Pancreas (tissue), 10 donors: Measurements from ENCODE around the gene M1AP. TPM values are rescaled to one million over a fixed set of nuclear protein-coding genes. Genes with fewer than 3 reads are reported as not detected.

ENCODE experiments used
- ATAC-seq, 4 donors: fragments of 200-7000 bp; cut with Tn5 transposase; one replicate each; pipeline versions ENCODE4 v1.8.0 to v1.9.1; 2020; ENCODE audit warnings: mild to moderate bottlenecking in 4 of 4, moderate library complexity in 4 of 4
- DNase-seq, 6 donors: peaks; one replicate each; pipeline ENCODE4 v3.0.0-alpha.2; 2020
- FAIRE-seq: peaks from 2 replicates; lab custom pipeline; 2012; peaks lifted over from hg19 to GRCh38; lab: Jason Lieb, UNC
- H3K27ac ChIP-seq, 4 donors: fragments of 200-600 bp; sonication (generic); 1 replicate in 3 of 4; 2 replicates in 1 of 4; pipeline versions ENCODE4 v1.5.0 to v1.8.0; 2020
- H3K27me3 ChIP-seq, 4 donors: fragments of 200-600 bp; one replicate each; pipeline ENCODE4 v1.8.0; 2021
- H3K36me3 ChIP-seq, 3 donors: fragments of 200-600 bp; sonication (generic) in 1 of 3; one replicate each; pipeline versions ENCODE4 v1.5.0 to v1.8.0; 2020 to 2021
- H3K4me1 ChIP-seq, 3 donors: fragments of 200-600 bp; one replicate each; pipeline ENCODE4 v1.8.0; 2021
- H3K4me3 ChIP-seq, 4 donors: fragments of 200-600 bp; sonication (generic) in 2 of 4; one replicate each; pipeline versions ENCODE4 v1.5.0 to v1.8.0; 2020 to 2021
- H3K9me3 ChIP-seq, 4 donors: fragments of 200-600 bp; one replicate each; pipeline ENCODE4 v1.8.0; 2021
- CTCF ChIP-seq, 4 donors: fragments of 200-600 bp; sonication (generic) in 3 of 4; IDR thresholded peaks; one replicate each; pipeline versions ENCODE4 v1.5.0 to v1.8.0; 2021; ENCODE audit warnings: antibody characterized with exemption in 4 of 4
- WGBS, 2 donors: extraction: QIAGEN DNeasy Blood & Tissue Kit; methylation state at CpG; one replicate each; pipeline ENCODE4 v1.1.7; 2013; 5-methylcytosine and 5-hydroxymethylcytosine counted together
- intact Hi-C, 3 donors: fragments of 100-400 bp; cut with DNase I; formaldehyde crosslinking; loops; one replicate each; pipeline versions ENCODE4 v1.11.1 to v1.14.2; 2022
- polyA plus RNA-seq, 2 donors: library from polyadenylated mRNA; stranded (reverse); fragments of 200-250 nt; gene quantifications; one replicate each; pipeline ENCODE4 v1.2.3, GENCODE V29; 2013
- total RNA-seq, 6 donors: library from RNA; stranded (reverse); fragmentation: NEBNext Ultra II Directional in 4 of 6; extraction: Animal tissue kit (Norgen Biotek cat#: 25700) in 4 of 6; gene quantifications; one replicate each; pipeline versions ENCODE4 v1.2.1 to v1.2.4, GENCODE V29; 2021 to 2023
- donor health status: healthy with polysubstance abuse.
- donor health status: DM: no; HTN: no; CAD: no; lungs with moderate emphysema.
- donor health status: DM: no; HTN: no; CAD: no.
- donor health status: control.
- donor health status: control.
- donor health status: Bipolar disorder and iron deficiency.
- donor health status: DM: yes; HTN: yes; CAD: no.
- donor health status: DM: no; HTN: no; CAD: no.
- donor health status: DM: no; HTN: no; CAD: no.
- donor health status: DM: yes; HTN: yes; CAD: no.

Gene M1AP
- total and polyA plus RNA-seq, 8 donors, result 0.11 to 0.66 (median 0.27) TPM

DNA sequence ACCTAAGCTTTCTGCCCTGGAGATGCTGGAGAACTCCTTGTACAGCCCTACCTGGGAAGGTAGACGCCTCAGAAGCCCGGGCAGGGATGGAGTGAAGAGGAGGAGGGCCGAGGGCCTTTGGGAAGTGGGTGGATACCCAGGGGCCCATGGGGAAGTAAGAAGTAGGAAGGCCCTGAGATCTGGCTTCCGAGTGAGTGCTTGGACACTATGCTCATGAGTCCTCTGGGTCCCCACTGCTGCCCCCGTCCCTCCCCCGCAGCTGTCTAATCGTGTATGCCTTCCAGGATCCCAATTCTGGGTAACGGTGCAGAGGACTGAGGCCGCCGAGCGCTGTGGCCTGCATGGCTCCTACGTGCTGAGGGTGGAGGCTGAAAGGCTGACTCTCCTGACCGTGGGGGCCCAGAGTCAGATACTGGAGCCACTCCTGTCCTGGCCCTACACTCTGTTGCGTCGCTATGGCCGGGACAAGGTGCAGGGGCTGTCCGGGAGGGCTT is 92.5 kb downstream of the M1AP start:
- ATAC-seq (no peak), DNase-seq (peak in 2 of 6 donors; percentile 35 to 53), FAIRE-seq (no peak)
- no peaks in the 10 kb centered on the region for H3K4me1 ChIP-seq
- intact Hi-C loops, result no loop called here
- H3K9me3 ChIP-seq, result no peaks in the 10 kb centered on the region
- TF ChIP-seq CTCF (IDR thresholded peaks at IDR 0.05), result no peak
- H3K4me3 ChIP-seq, result peak overlapping the region in 3 of 4 donors; percentile 60 to 93 (median 91)
- no peaks in the 10 kb centered on the region for H3K27me3 ChIP-seq
- 82 to 87% methylated on average over 17 of the region's 17 CpGs for WGBS, 2 donors
- peak overlapping the region in 2 of 4 donors; percentile 65 to 77 for H3K27ac ChIP-seq
- no peaks in the 10 kb centered on the region for H3K36me3 ChIP-seq

- FAIRE-seq, result no peak
- H3K27me3 ChIP-seq, result no peaks in the 10 kb centered on the region
- H3K4me1 ChIP-seq, result no peaks in the 10 kb centered on the region
- DNase-seq, result peak; percentile 40 to 86 (median 66)
- H3K4me3 ChIP-seq, result peak overlapping the region; percentile 59 to 93 (median 76)
- no peak for TF ChIP-seq CTCF (IDR thresholded peaks at IDR 0.05)
- intact Hi-C loops, result no loop called here
- H3K9me3 ChIP-seq, result no peaks in the 10 kb centered on the region
- ATAC-seq, result peak; percentile 65 to 77 (median 74)
- H3K27ac ChIP-seq, result peak overlapping the region; percentile 65 to 77 (median 70)
- H3K36me3 ChIP-seq, result no peaks in the 10 kb centered on the region
- WGBS, 2 donors, result 3 to 6% methylated on average over 48 to 58 of the region's 58 CpGs
Measured at GRCh38 chr2:74554820-74555531, 93.2 kb downstream of the M1AP start.

DNA sequence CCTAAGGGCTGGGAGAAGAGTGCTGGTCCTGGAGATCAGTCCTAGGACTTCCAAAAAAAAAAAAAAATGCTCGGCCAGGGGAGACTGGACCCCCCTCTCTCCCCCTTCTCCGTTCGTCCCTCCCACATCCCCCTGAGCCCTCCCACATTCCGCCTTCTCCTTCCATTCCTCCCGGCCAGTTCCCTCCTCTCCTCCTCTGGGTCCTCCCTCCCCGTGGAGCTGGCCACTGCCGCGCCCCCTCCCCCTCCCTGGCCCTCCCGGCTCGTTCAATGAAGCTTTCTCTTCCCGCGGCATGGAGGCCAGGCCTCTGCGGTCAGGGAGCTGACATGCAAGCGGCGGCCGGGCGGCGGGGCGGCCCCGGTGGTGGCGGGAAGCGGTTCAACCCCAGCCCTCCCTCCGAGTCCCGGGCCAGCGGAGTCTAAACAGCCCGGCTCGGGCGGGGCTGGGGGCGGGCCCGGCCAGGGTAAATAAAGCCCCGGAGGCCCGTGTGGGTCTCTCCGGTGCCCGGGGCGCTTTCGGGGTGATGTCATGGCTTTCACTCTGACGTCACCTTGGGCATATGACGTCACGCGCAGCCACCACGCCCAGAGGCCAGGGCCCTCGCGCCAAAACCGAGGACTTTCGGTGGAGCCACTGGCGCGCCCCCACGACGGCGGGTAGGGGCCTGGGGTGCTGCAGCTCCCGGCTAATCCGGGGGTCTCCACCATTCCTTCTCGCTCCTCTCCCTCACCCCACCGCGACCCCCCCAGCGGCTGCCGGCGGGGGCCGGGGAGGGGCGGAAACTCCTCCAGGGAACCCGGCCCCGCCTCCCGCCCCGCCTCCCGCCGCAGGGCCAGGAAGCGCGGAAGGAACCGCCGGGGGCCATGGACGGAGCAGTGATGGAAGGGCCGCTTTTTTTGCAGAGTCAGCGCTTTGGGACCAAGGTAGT is 94.0 kb downstream of the M1AP start, which contains the start of the genes DOK1 and LOXL3:
DOK1 (plus strand) TSS at position 829 of the 928 bp plus-strand sequence; CDS start at position 864, 35 bp downstream.
LOXL3 (minus strand) TSS at position 51 of the 928 bp plus-strand sequence. CDS start 1,308 bp downstream, outside the sequence.
- H3K36me3 ChIP-seq, result no peaks in the 10 kb centered on the region
- H3K4me1 ChIP-seq, result peaks cover 0 to 5% (median 3%) of the 10 kb centered on the region in 3 donors
- FAIRE-seq (no peak), ATAC-seq (peak; percentile 89 to 94 (median 90)), DNase-seq (peak; percentile 82 to 93 (median 90))
- intact Hi-C loops, result no loop called here
- no peak for TF ChIP-seq CTCF (IDR thresholded peaks at IDR 0.05)
- 0% methylated on average over 38 to 73 of the region's 73 CpGs for WGBS, 2 donors
- no peaks in the 10 kb centered on the region for H3K9me3 ChIP-seq
- H3K4me3 ChIP-seq, result peak within 1 kb of the TSS; percentile 59 to 93 (median 76)
- H3K27ac ChIP-seq, result peak within 1 kb of the TSS; percentile 65 to 77 (median 70)
- H3K27me3 ChIP-seq, result no peaks in the 10 kb centered on the region

DNA sequence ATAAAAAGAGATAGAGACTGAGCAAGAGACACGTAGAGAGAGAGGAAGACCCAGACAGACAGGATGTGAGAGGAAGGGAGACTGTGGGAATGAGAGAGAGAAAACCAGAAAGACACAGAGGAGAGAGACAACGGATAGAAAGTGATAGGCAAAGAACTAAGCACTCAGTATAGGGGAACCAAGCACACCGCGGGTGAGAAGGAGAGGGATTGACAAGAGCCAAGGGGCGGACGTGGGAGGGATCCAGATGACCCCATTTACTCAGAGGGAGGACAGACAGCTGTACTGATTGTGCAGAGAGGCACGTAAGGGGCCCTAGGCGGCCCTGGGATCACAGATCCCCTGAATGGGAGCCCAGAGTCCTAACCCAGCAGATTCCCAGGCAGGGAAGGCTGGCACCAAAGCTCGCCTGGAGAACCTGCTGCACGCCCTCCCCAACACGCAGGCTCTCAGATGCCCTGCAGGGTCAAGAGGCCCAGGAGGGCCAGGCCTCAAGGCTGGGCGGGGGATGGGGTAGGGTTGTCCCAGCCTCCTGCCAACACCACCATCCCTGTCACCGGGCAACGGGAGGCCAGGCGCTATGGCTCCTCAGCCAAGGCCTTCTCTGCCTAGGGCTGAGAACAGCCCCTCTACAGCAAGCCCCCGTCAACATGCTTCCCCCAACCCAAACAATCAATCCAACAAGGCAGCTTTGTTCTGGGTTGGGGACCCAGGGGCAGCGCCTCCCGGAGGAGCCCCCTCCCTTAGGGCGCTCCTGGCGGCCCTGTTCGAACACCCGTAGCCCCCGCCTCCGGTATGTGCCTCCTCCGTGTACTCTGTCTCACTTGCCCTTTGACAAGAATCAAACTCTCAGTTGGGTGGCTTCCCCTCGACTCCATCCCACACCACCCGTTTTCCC is 95.0 kb downstream of the M1AP start:
- TF ChIP-seq CTCF (IDR thresholded peaks at IDR 0.05), result no peak
- Histone ChIP-seq H3K9me3 (no peaks in the 10 kb centered on the region), H3K27me3 (no peaks in the 10 kb centered on the region), H3K4me3 (peak overlapping the region in 2 of 4 donors; percentile 60 to 93), H3K4me1 (peaks cover 0 to 7% (median 3%) of the 10 kb centered on the region in 3 donors), H3K36me3 (no peaks in the 10 kb centered on the region), H3K27ac (no peak overlapping the region)
- no peak for FAIRE-seq
- ATAC-seq, result no peak
- intact Hi-C loops, result no loop called here
- 62 to 63% methylated on average over 27 of the region's 27 CpGs for WGBS, 2 donors
- peak in 4 of 6 donors; percentile 28 to 78 (median 55) for DNase-seq
